Ovary (tissue), 3 donors: ENCODE measurements around the gene NPW.

Experiments
- POLR2A ChIP-seq: fragments of 450-650 bp; IDR thresholded peaks from one replicate; pipeline ENCODE4 v1.6.1; 2017; ENCODE audit warnings: antibody characterized with exemption, mild to moderate bottlenecking, moderate library complexity
- TF ChIP-seq, protein P1 (sequence below), 3 donors: fragments of 450-650 bp in 2 of 3; fragments of 200-600 bp in 1 of 3; IDR thresholded peaks; one replicate each; pipeline versions ENCODE4 v1.5.1 to v1.8.0; 2016 to 2022; ENCODE audit warnings: antibody characterized with exemption in 3 of 3, mild to moderate bottlenecking in 1 of 3
- donor health status: DM: no; HTN: no; CAD: no.

GRCh38 chr16:2040787-2041522, 21.4 kb downstream of the NPW start:
- TF ChIP-seq POLR2A: no peak
- TF ChIP-seq, protein P1, sequence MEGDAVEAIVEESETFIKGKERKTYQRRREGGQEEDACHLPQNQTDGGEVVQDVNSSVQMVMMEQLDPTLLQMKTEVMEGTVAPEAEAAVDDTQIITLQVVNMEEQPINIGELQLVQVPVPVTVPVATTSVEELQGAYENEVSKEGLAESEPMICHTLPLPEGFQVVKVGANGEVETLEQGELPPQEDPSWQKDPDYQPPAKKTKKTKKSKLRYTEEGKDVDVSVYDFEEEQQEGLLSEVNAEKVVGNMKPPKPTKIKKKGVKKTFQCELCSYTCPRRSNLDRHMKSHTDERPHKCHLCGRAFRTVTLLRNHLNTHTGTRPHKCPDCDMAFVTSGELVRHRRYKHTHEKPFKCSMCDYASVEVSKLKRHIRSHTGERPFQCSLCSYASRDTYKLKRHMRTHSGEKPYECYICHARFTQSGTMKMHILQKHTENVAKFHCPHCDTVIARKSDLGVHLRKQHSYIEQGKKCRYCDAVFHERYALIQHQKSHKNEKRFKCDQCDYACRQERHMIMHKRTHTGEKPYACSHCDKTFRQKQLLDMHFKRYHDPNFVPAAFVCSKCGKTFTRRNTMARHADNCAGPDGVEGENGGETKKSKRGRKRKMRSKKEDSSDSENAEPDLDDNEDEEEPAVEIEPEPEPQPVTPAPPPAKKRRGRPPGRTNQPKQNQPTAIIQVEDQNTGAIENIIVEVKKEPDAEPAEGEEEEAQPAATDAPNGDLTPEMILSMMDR (IDR thresholded peaks at IDR 0.05): no peak
